ENCODE measurements around the gene SPIN3. TPM values are rescaled to one million over a fixed set of nuclear protein-coding genes. Genes with fewer than 3 reads are reported as not detected.
A peak's percentile ranks its signal among the peaks of the same experiment; 100 is the strongest.
"Not testable (repeated sequence)": the region's sequence is repeated elsewhere in the genome, so short reads cannot be mapped to it uniquely, and the experiment has no call there.

The SPIN3 gene
- polyA plus RNA-seq (ENCODE audit: insufficient read length in 3 of 3) = 10 to 100 TPM; 18.3 to 26.7 (median 25.8) TPM
- long read RNA-seq, donor 1, full-length matches to known transcripts = 7 of 7 reads
- long read RNA-seq, donor 1, partial matches to known transcripts = 0 of 7 reads
- long read RNA-seq, donor 1, other reads (novel, unspliced or antisense) = 0 of 7 reads
- long read RNA-seq, donor 2, full-length matches to known transcripts = 11 of 11 reads
- long read RNA-seq, donor 2, partial matches to known transcripts = 0 of 11 reads
- long read RNA-seq, donor 2, other reads (novel, unspliced or antisense) = 0 of 11 reads
- long read RNA-seq, donor 3, full-length matches to known transcripts = 10 of 10 reads
- long read RNA-seq, donor 3, partial matches to known transcripts = 0 of 10 reads
- long read RNA-seq, donor 3, other reads (novel, unspliced or antisense) = 0 of 10 reads
- long read RNA-seq, donor 4, full-length matches to known transcripts = 9 of 9 reads
- long read RNA-seq, donor 4, partial matches to known transcripts = 0 of 9 reads
- long read RNA-seq, donor 4, other reads (novel, unspliced or antisense) = 0 of 9 reads
- long read RNA-seq, donor 5, full-length matches to known transcripts = 5 of 5 reads
- long read RNA-seq, donor 5, partial matches to known transcripts = 0 of 5 reads
- long read RNA-seq, donor 5, other reads (novel, unspliced or antisense) = 0 of 5 reads
- long read RNA-seq, donor 6, full-length matches to known transcripts = 3 of 3 reads
- long read RNA-seq, donor 6, partial matches to known transcripts = 0 of 3 reads
- long read RNA-seq, donor 6, other reads (novel, unspliced or antisense) = 0 of 3 reads
- long read RNA-seq, donor 7, full-length matches to known transcripts = 8 of 8 reads
- long read RNA-seq, donor 7, partial matches to known transcripts = 0 of 8 reads
- long read RNA-seq, donor 7, other reads (novel, unspliced or antisense) = 0 of 8 reads
- long read RNA-seq, donor 8, full-length matches to known transcripts = 5 of 5 reads
- long read RNA-seq, donor 8, partial matches to known transcripts = 0 of 5 reads
- long read RNA-seq, donor 8, other reads (novel, unspliced or antisense) = 0 of 5 reads
- long read RNA-seq, donor 9, full-length matches to known transcripts = 8 of 8 reads
- long read RNA-seq, donor 9, partial matches to known transcripts = 0 of 8 reads
- long read RNA-seq, donor 9, other reads (novel, unspliced or antisense) = 0 of 8 reads
- long read RNA-seq, donor 10, full-length matches to known transcripts = 9 of 9 reads
- long read RNA-seq, donor 10, partial matches to known transcripts = 0 of 9 reads
- long read RNA-seq, donor 10, other reads (novel, unspliced or antisense) = 0 of 9 reads
- long read RNA-seq, donor 11, full-length matches to known transcripts = 7 of 7 reads
- long read RNA-seq, donor 11, partial matches to known transcripts = 0 of 7 reads
- long read RNA-seq, donor 11, other reads (novel, unspliced or antisense) = 0 of 7 reads
- long read RNA-seq, donor 12, full-length matches to known transcripts = 10 of 10 reads
- long read RNA-seq, donor 12, partial matches to known transcripts = 0 of 10 reads
- long read RNA-seq, donor 12, other reads (novel, unspliced or antisense) = 0 of 10 reads
- long read RNA-seq, donor 13, full-length matches to known transcripts = 1 of 1 reads
- long read RNA-seq, donor 13, partial matches to known transcripts = 0 of 1 reads
- long read RNA-seq, donor 13, other reads (novel, unspliced or antisense) = 0 of 1 reads
- long read RNA-seq, donor 14, full-length matches to known transcripts = 8 of 8 reads
- long read RNA-seq, donor 14, partial matches to known transcripts = 0 of 8 reads
- long read RNA-seq, donor 14, other reads (novel, unspliced or antisense) = 0 of 8 reads
- long read RNA-seq, donor 15, full-length matches to known transcripts = 9 of 9 reads
- long read RNA-seq, donor 15, partial matches to known transcripts = 0 of 9 reads
- long read RNA-seq, donor 15, other reads (novel, unspliced or antisense) = 0 of 9 reads
- long read RNA-seq, donor 16, full-length matches to known transcripts = 9 of 9 reads
- long read RNA-seq, donor 16, partial matches to known transcripts = 0 of 9 reads
- long read RNA-seq, donor 16, other reads (novel, unspliced or antisense) = 0 of 9 reads

DNA sequence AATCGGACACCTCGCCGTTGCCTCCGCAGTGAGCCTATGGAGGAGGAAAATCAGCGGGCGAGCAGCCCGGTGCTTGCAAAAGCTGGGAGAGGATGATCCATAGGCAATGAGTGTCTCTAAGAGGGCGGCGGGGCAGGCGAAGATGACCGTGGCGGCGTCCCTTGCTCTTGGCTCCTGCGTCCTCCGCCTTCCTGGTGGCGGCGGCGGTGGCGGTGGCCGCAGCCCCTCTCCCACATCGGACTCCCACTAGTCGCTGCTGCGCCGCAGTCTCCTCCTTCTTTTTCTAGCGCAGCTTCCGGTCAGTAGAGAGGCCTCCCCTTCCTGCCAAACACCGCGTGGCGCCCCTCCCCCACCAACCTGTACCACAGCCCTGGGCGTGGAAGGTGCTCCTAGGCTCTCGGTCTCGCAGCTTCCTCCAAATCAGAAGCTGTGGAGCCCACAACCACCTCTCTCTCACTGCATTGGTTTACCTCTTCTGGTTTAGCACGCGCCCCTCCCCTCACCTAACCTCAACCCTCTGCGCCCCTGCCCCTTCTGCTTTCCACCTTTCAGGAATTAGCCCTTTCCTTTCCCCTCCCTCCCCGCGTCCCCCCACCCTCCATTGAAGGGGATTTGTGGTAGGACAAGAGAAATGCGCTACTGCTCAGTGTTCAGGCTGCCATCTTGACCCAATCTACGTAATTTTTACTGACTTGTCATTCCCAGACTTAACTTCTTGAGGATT, at the start of gene SPIN3:
Gene SPIN3, minus strand, starts transcription at position 271 of the 724 bp plus-strand sequence. CDS start 594 bp downstream, outside the sequence.
- peak; percentile 84 for DNase-seq

GRCh38 chrX:57044245-57044644, 48.9 kb upstream of the SPIN3 start:
- no peak for DNase-seq

- not testable (repeated sequence) for DNase-seq
These were observed 41.9 kb upstream of the SPIN3 start for GRCh38 chrX:57037265-57037664.

- DNase-seq = peak; percentile 1
These were observed 718 bp downstream of the SPIN3 start for GRCh38 chrX:56994375-56995270.

GRCh38 chrX:56987741-56988140, 7.6 kb downstream of the SPIN3 start:
- DNase-seq = no peak

GRCh38 chrX:56986138-56986537, 9.2 kb downstream of the SPIN3 start:
- DNase-seq = no peak

- peak; percentile 23 for DNase-seq
These were observed 17.2 kb downstream of the SPIN3 start for GRCh38 chrX:56978172-56978571.

GRCh38 chrX:56975611-56976010, 19.7 kb downstream of the SPIN3 start:
- DNase-seq = no peak

GRCh38 chrX:56974408-56974807, 20.9 kb downstream of the SPIN3 start:
- no peak for DNase-seq

DNA sequence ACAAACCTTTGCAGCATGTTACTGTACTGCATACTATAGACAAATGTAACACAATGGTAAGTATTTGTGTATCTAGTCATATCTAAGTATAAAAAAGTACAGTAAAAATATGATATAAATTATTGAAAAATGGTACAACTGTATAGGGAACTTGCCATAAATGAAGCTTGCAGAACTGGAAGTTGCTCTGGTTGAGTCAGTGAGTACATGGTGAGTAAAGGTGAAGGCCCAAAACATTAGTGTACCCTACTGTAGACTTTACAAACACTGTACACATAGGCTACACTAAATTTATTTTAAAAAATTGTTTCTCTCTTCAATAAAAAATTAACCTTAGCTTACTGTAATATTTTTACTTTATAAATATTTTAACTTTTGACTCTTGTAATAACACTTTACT, 25.8 kb downstream of the SPIN3 start:
- no peak for DNase-seq

DNA sequence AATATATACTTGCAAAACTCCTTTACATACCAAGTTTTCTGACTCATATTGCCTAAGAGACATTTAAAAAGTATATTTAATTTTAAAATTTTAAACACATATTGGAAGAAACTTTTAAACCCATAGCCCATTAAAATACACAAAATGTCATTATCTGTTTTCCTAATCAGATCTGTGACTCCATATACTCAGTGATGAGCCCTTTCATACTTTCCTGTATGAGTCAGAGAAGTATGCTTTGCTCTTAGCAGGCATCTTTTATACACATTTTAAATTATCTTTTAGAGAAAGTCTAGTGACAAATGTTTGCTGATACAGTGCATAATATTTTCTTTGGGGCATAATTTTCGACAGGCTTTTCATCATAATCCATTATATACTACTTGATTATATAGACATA, 26.4 kb downstream of the SPIN3 start:
- no peak for DNase-seq

DNA sequence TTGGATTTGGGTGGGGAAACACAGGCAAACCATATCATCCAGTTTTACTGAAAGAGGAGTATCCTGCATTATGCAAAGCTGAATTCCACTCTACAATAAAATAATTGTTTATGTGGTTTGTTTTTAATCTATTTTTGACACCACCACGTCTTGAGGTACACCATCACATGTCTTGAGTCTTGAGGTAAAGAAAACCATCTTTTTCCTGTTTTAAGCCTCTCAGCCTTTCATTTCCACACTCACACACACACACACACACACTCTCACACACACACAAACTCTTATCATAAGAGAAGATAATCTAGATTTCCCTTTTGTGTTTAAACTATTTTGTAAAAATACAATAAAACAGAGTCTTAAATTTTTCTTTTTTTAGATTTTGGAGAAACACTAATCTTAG, 32.0 kb downstream of the SPIN3 start:
- DNase-seq = no peak

DNA sequence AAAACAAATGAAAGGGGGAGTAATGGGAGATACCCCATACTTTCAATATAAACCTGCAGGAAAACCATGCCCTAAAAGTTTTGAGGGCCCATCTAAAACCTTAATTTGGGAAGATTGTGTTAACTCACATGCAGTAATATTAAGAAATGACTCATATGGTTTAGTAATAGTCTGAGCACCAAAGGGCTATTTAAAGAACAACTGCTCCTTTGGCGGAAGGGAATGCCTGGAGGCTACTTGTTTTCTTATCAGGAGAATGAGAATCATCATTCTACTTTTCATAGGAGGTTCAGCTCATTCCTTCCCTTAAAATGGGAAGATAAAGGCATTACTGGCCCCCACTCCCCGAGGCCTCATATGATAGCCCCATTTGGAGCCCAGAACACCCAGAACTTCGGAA, 47.6 kb downstream of the SPIN3 start:
- DNase-seq = no peak

GRCh38 chrX:56946201-56946600, 49.1 kb downstream of the SPIN3 start:
- DNase-seq = not testable (repeated sequence)

- not testable (repeated sequence) for DNase-seq
These were observed 50.1 kb downstream of the SPIN3 start for GRCh38 chrX:56945226-56945625.

- DNase-seq = no peak
These were observed 52.1 kb downstream of the SPIN3 start for GRCh38 chrX:56943264-56943663.
